GM12878 (cell line): ENCODE results near the gene NAT8L. TPM values are rescaled to one million over a fixed set of nuclear protein-coding genes. Genes with fewer than 3 reads are reported as not detected.

Experiments
- ATAC-seq: fragments of 200-7000 bp; cut with Tn5 transposase; 3 replicates; pipeline ENCODE4 v1.9.1; 2020; ENCODE audit warnings: mild to moderate bottlenecking, moderate library complexity
- BruUV-seq: library from RNA; stranded (reverse); fragments of 400-500 nt; replicated peaks from 2 replicates; lab custom pipeline; 2021; lab: Mats Ljungman, UMichigan
- CTCF ChIA-PET: fragments of 300-600 bp; sonication (Branson Sonifier 250); formaldehyde crosslinking; extraction: SDS; loops from one replicate; lab custom pipeline; 2021; ENCODE audit warnings: inconsistent platforms; lab: Yijun Ruan, JAX
- POLR2A ChIA-PET: fragments of 350-600 bp; formaldehyde crosslinking; extraction: SDS; loops from one replicate; lab custom pipeline; 2021; ENCODE audit warnings: inconsistent platforms; lab: Charles Lee
- RAD21 ChIA-PET: fragments of 300-600 bp; sonication (Branson Sonifier 250); formaldehyde crosslinking; loops from one replicate; lab custom pipeline; 2023; ENCODE audit warnings: antibody characterized with exemption; ENCODE audit not compliant: unreplicated experiment; lab: Charles Lee
- SMC1A ChIA-PET: fragments of 300-600 bp; sonication (Branson Sonifier 250); formaldehyde crosslinking; loops from one replicate; lab custom pipeline; 2023; ENCODE audit not compliant: unreplicated experiment, uncharacterized antibody; lab: Charles Lee
- DNase-seq: peaks from one replicate; pipeline ENCODE4 v3.0.0-alpha.2; 2011; ENCODE audit warnings: low read depth, low spot score
- FAIRE-seq: peaks from 3 replicates; lab custom pipeline; 2011; peaks lifted over from hg19 to GRCh38; lab: Jason Lieb, UNC
- H2AFZ ChIP-seq: 2 replicates; pipeline ENCODE4 v1.6.0; 2011; ENCODE audit warnings: low read depth, low read length, control low read depth; ENCODE audit not compliant: control insufficient read depth
- H3K27ac ChIP-seq: 2 replicates; pipeline ENCODE4 v1.5.1; 2011; ENCODE audit warnings: control low read depth; ENCODE audit not compliant: control insufficient read depth, insufficient read depth
- H3K27me3 ChIP-seq, 2 experiments: replicated peaks in 1 of 2; 2 replicates each; pipeline versions ENCODE4 v1.6.0 to v1.6.1; 2011; ENCODE audit warnings: low read length in 1 of 2; ENCODE audit not compliant: control insufficient read depth in 2 of 2, insufficient read depth in 2 of 2
- H3K36me3 ChIP-seq, 2 experiments: 2 replicates each; pipeline ENCODE4 v1.5.1; 2011; ENCODE audit warnings: low read length in 1 of 2; ENCODE audit not compliant: control insufficient read depth in 2 of 2, insufficient read depth in 2 of 2
- H3K4me1 ChIP-seq: 2 replicates; pipeline ENCODE4 v1.6.1; 2011; ENCODE audit warnings: mild to moderate bottlenecking, low read length, moderate library complexity, mixed read lengths; ENCODE audit not compliant: control insufficient read depth, insufficient read depth
- H3K4me2 ChIP-seq: 2 replicates; pipeline ENCODE4 v1.6.0; 2011; ENCODE audit warnings: control low read depth; ENCODE audit not compliant: control insufficient read depth, insufficient read depth
- H3K4me3 ChIP-seq: fragments of 200-600 bp; sonication (generic); 2 replicates; pipeline ENCODE4 v1.5.1; 2016
- H3K79me2 ChIP-seq: 2 replicates; pipeline ENCODE4 v1.6.0; 2011; ENCODE audit warnings: low read length; ENCODE audit not compliant: control insufficient read depth, insufficient read depth
- H3K9ac ChIP-seq: 2 replicates; pipeline ENCODE4 v1.8.0; 2011; ENCODE audit warnings: low read length, control low read depth, mixed read lengths; ENCODE audit not compliant: control insufficient read depth, insufficient read depth
- H3K9me3 ChIP-seq: replicated peaks from 3 replicates; pipeline ENCODE4 v1.5.1; 2011; ENCODE audit warnings: mild to moderate bottlenecking, low read length; ENCODE audit not compliant: control insufficient read depth, insufficient read depth
- H4K20me1 ChIP-seq: 2 replicates; pipeline ENCODE4 v1.6.0; 2011; ENCODE audit not compliant: control insufficient read depth, insufficient read depth
- BCL11A ChIP-seq: IDR thresholded peaks from 2 replicates; pipeline ENCODE4 v1.6.1; 2011; ENCODE audit warnings: low read depth, low read length
- BRCA1 ChIP-seq: IDR thresholded peaks from 2 replicates; pipeline ENCODE4 v1.6.1; 2011; ENCODE audit warnings: low read depth, low read length, improper control_type of control experiment
- CEBPB ChIP-seq, 2 experiments: fragments of 150-350 bp in 1 of 2; IDR thresholded peaks; 2 replicates each; pipeline ENCODE4 v1.6.1; 2012 to 2014; ENCODE audit warnings: low read depth in 2 of 2, low read length in 2 of 2, borderline replicate concordance in 1 of 2, inconsistent platforms in 1 of 2
- GATAD2B ChIP-seq: fragments of 450-650 bp; conservative IDR thresholded peaks from 2 replicates; pipeline ENCODE4 v1.6.1; 2017; ENCODE audit warnings: low read depth, mild to moderate bottlenecking, moderate library complexity
- HSF1 ChIP-seq: fragments of 150-350 bp; IDR thresholded peaks from 2 replicates; pipeline ENCODE4 v1.6.1; 2014; ENCODE audit warnings: mild to moderate bottlenecking, low read depth, low read length
- IRF4 ChIP-seq: IDR thresholded peaks from 2 replicates; pipeline ENCODE4 v1.6.1; 2011; ENCODE audit warnings: low read depth, low read length
- MEF2A ChIP-seq: IDR thresholded peaks from 2 replicates; pipeline ENCODE4 v1.6.1; 2011; ENCODE audit warnings: low read depth, mild to moderate bottlenecking, low read length, moderate library complexity; ENCODE audit not compliant: insufficient read depth
- MEF2B ChIP-seq: fragments of 450-650 bp; IDR thresholded peaks from 2 replicates; pipeline ENCODE4 v1.6.1; 2018; ENCODE audit warnings: mild to moderate bottlenecking, moderate library complexity; ENCODE audit not compliant: partially characterized antibody, poor library complexity, severe bottlenecking
- MTA3 ChIP-seq: IDR thresholded peaks from 2 replicates; pipeline ENCODE4 v1.6.1; 2012; ENCODE audit warnings: low read length, inconsistent platforms, borderline replicate concordance
- MXI1 ChIP-seq: fragments of 150-350 bp; IDR thresholded peaks from 2 replicates; pipeline ENCODE4 v1.6.1; 2011; ENCODE audit warnings: low read depth, mild to moderate bottlenecking, inconsistent platforms, low read length, improper control_type of control experiment
- MYB ChIP-seq: fragments of 150-350 bp; IDR thresholded peaks from 2 replicates; pipeline ENCODE4 v1.6.1; 2014; ENCODE audit warnings: mild to moderate bottlenecking, low read depth, low read length, borderline replicate concordance
- NFYA ChIP-seq: IDR thresholded peaks from 2 replicates; pipeline ENCODE4 v1.6.1; 2011; ENCODE audit warnings: low read depth, mild to moderate bottlenecking, low read length, improper control_type of control experiment, borderline replicate concordance
- NR2F1 ChIP-seq: fragments of 450-650 bp; conservative IDR thresholded peaks from 2 replicates; pipeline ENCODE4 v1.6.1; 2017; ENCODE audit warnings: mild to moderate bottlenecking
- PAX5 ChIP-seq: IDR thresholded peaks from 2 replicates; pipeline ENCODE4 v1.6.1; 2011; ENCODE audit warnings: low read depth, low read length, borderline replicate concordance
- POLR2AphosphoS2 ChIP-seq: IDR thresholded peaks from 2 replicates; pipeline ENCODE4 v1.6.1; 2011; ENCODE audit warnings: low read depth, mild to moderate bottlenecking, low read length, improper control_type of control experiment, moderate library complexity
- RB1 ChIP-seq: fragments of 450-650 bp; formaldehyde crosslinking; IDR thresholded peaks from 2 replicates; pipeline ENCODE4 v1.6.1; 2017; ENCODE audit warnings: mild to moderate bottlenecking, borderline replicate concordance
- RFX5 ChIP-seq: IDR thresholded peaks from 2 replicates; pipeline ENCODE4 v1.6.1; 2011; ENCODE audit warnings: low read depth, low read length, improper control_type of control experiment
- STAT1 ChIP-seq: fragments of 450-650 bp; conservative IDR thresholded peaks from 2 replicates; pipeline ENCODE4 v1.6.1; 2014; ENCODE audit warnings: antibody characterized with exemption, mild to moderate bottlenecking
- WGBS: methylation state at CpG from one replicate; pipeline ENCODE4 v1.1.6; 2016; ENCODE audit warnings: low lambda C conversion rate; ENCODE audit not compliant: insufficient replicate concordance, insufficient coverage; ENCODE audit errors: missing lambda C conversion rate; 5-methylcytosine and 5-hydroxymethylcytosine counted together
- in situ Hi-C: fragments of 300-500 bp; cut with MboI; formaldehyde crosslinking; loops from 9 replicates; pipeline ENCODE4 v1.14.3; 2018; ENCODE audit warnings: mixed read lengths
- intact Hi-C: fragments of 100-400 bp; cut with micrococcal nuclease; formaldehyde crosslinking; loops from one replicate; pipeline ENCODE4 v1.14.2; 2022; ENCODE audit not compliant: unreplicated experiment
- polyA plus RNA-seq, 11 experiments: library from polyadenylated mRNA; depleted of rRNA in 4 of 11; unstranded in 6 of 11; stranded (reverse) in 5 of 11; fragments of >200 nt; fragmentation: Nextera tagmentation in 4 of 11; fragmentation: Illumina TruSeq in 1 of 11; extraction: Ambion mirVana in 4 of 11; extraction: Trizol in 1 of 11; gene quantifications; 1 replicate in 1 of 11; 2 replicates in 10 of 11; pipeline versions ENCODE4 v1.2.1 to v1.2.3, GENCODE V29; 2011 to 2016; ENCODE audit warnings: inconsistent platforms in 2 of 11, missing spikeins in 2 of 11, low read depth in 1 of 11
- total RNA-seq, 4 experiments: library from RNA; depleted of rRNA in 3 of 4; stranded (reverse); fragments of >200 nt in 3 of 4; fragmentation: Illumina TruSeq in 1 of 4; extraction: Trizol in 1 of 4; gene quantifications; 2 replicates each; pipeline versions ENCODE4 v1.2.1 to v1.2.3, GENCODE V29; 2013 to 2021

Gene NAT8L
- total and polyA plus RNA-seq, 10 of the 15 experiments (the other 5 are each of a cell fraction or from before 2014, with no cell fraction given) = 0.01 to 0.31 (median 0.11) TPM; not detected in 5

DNA sequence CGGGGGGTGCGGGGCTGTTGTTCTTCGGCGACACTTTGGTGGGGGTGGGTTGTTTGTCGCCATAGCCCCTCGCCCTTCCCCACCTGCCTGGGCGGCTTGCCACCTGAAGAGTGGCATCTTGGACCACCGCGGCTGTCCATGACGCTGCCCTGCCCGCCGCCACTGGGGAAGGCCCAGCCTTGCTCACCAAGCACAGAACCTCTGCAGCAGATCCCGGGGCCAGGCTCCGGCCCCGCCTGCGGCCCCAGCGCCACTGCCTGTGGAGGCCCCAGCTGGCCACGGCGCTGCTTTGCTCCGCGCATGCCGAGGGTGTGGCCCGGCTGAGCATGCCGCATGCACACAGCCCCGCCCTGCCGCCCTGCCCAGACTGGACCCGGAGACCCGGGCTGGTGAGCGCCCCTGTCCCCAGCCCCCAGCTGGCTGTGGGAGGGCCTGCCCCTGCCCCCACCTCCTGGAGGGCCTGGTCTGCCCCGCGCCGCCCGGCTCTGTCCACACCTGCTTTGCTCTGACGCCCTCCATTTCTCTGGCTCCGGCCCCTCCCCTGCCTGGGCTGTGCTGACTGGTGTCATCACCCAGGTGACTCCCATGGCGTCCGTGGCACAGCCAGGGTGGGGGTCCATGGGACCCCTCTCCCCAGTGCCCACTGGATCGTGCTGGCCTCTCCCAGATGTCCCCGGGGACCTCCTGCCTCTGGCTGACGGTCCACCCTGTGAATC is 5.3 kb downstream of the NAT8L start:
- BruUV-seq = no TSS peak
- no peaks in the 10 kb centered on the region; a peak in 2 of 4 replicates for H3K27me3 ChIP-seq
- H3K9ac ChIP-seq = no peak overlapping the region
- H2AFZ ChIP-seq = no peak overlapping the region
- no peaks in the 10 kb centered on the region for H3K36me3 ChIP-seq
- ChIA-PET POLR2A (no interaction called here), CTCF (no interaction called here)
- in situ Hi-C loops = no loop called here
- DNase-seq = no peak
- FAIRE-seq = no peak
- no peaks in the 10 kb centered on the region for H3K4me1 ChIP-seq
- TF ChIP-seq STAT1 (no peak), CEBPB (IDR thresholded peaks at IDR 0.05; ENCODE audit: borderline replicate concordance in 1 of 2, low read depth in 2 of 2, low read length in 2 of 2) (no peak), POLR2AphosphoS2 (no peak), RB1 (no peak), MXI1 (no peak), MYB (no peak), BRCA1 (no peak), MEF2A (no peak), IRF4 (no peak), NFYA (no peak), MEF2B (no peak), GATAD2B (no peak), RFX5 (no peak), HSF1 (no peak), PAX5 (no peak), BCL11A (no peak), NR2F1 (no peak), MTA3 (no peak)
- TF ChIP-seq, all 136 proteins: peak for 0
- ChIA-PET SMC1A (no interaction called here), RAD21 (no interaction called here)
- H3K27ac ChIP-seq = no peak overlapping the region
- H3K9me3 ChIP-seq = no peaks in the 10 kb centered on the region
- H3K4me3 ChIP-seq = no peak overlapping the region
- intact Hi-C loops = no loop called here
- H3K79me2 ChIP-seq = no peaks in the 10 kb centered on the region
- H4K20me1 ChIP-seq = no peaks in the 10 kb centered on the region
- no peak for ATAC-seq
- no peak overlapping the region for H3K4me2 ChIP-seq
- WGBS = 79% methylated on average over 40 of the region's 40 CpGs
